Kidney epithelial cell (primary cell): Measurements from ENCODE around the gene BMP8B. TPM values are rescaled to one million over a fixed set of nuclear protein-coding genes. Genes with fewer than 3 reads are reported as not detected.
"Not testable (repeated sequence)": the region's sequence is repeated elsewhere in the genome, so short reads cannot be mapped to it uniquely, and the experiment has no call there.

Source experiments
- DNase-seq: peaks from one replicate; pipeline ENCODE4 v3.0.0-alpha.2; 2010; ENCODE audit warnings: low read depth
- H3K27me3 ChIP-seq: 2 replicates; pipeline ENCODE4 v1.6.0; 2011; ENCODE audit warnings: low read length; ENCODE audit not compliant: control insufficient read depth, insufficient read depth
- H3K36me3 ChIP-seq: 2 replicates; pipeline ENCODE4 v1.5.1; 2011; ENCODE audit warnings: low read length; ENCODE audit not compliant: control insufficient read depth, insufficient read depth
- H3K4me3 ChIP-seq: 2 replicates; pipeline ENCODE4 v1.5.1; 2011; ENCODE audit warnings: low read depth, mild to moderate bottlenecking, control low read depth, low read length
- CTCF ChIP-seq: IDR thresholded peaks from 2 replicates; pipeline ENCODE4 v1.5.1; 2011; ENCODE audit warnings: mild to moderate bottlenecking, moderate library complexity, low read length, control low read depth, inconsistent platforms; ENCODE audit not compliant: insufficient read depth, poor library complexity, severe bottlenecking
- total RNA-seq: library from RNA; depleted of rRNA; stranded (reverse); fragments of >200 nt; gene quantifications from 2 replicates; pipeline ENCODE4 v1.2.3, GENCODE V29; 2015

Gene BMP8B
- total RNA-seq, 1 donor from 2014 or later: 4.3 TPM

DNA sequence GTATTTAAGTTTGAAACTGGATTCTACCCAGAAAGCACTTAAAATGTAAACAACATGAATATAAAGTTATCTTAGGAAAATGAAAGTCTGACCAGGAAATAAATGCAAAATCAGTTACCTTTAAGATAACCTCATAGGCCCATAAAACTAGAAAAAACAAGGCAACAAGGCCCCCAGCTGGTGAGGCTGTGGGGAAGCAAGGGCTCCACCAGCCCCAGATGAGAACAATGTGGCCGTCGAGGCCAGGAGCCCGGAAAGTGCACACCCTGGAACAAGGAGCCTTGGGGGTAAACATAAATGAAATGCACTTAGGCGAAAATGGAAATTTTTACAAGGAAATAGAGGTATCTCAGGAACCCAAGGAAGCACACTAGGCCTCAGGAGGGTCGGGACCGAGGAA lies 37.9 kb upstream of the BMP8B start:
- Histone ChIP-seq H3K27me3 (no peaks in the 10 kb centered on the region), H3K4me3 (no peak overlapping the region), H3K36me3 (no peaks in the 10 kb centered on the region)
- no peak for TF ChIP-seq CTCF
- no peak for DNase-seq

- TF ChIP-seq CTCF: no peak
- Histone ChIP-seq H3K36me3 (no peaks in the 10 kb centered on the region), H3K4me3 (no peak overlapping the region), H3K27me3 (no peaks in the 10 kb centered on the region)
- DNase-seq: no peak
Observed at GRCh38 chr1:39825432-39825941, 36.8 kb upstream of the BMP8B start.

DNA sequence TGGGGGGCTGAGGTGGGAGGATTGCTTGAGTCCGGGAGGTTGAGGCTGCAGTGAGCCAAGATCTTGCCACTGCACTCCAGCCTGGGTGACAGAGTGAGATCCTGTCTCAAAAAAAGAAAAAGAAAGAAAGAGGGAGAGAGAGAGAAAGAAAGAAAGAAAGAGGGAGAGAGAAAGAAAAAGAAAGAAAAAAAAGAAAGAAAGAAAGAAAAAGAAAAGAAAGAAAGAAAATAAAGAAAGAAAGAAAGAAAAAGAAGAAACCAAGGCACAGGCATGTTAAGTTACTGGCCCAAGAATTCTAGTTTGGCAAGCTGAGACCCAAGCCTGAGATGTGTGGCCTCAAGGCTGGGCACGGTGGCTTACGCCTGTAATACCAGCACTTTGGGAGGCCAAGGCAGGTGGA lies 34.8 kb upstream of the BMP8B start:
- not testable (repeated sequence) for H3K27me3 ChIP-seq, H3K4me3 ChIP-seq, DNase-seq, H3K36me3 ChIP-seq

- TF ChIP-seq CTCF: no peak
- no peaks in the 10 kb centered on the region for H3K27me3 ChIP-seq
- no peaks in the 10 kb centered on the region for H3K36me3 ChIP-seq
- no peak for DNase-seq
- H3K4me3 ChIP-seq: no peak overlapping the region
Observed at GRCh38 chr1:39822146-39822545, 33.5 kb upstream of the BMP8B start.

DNA sequence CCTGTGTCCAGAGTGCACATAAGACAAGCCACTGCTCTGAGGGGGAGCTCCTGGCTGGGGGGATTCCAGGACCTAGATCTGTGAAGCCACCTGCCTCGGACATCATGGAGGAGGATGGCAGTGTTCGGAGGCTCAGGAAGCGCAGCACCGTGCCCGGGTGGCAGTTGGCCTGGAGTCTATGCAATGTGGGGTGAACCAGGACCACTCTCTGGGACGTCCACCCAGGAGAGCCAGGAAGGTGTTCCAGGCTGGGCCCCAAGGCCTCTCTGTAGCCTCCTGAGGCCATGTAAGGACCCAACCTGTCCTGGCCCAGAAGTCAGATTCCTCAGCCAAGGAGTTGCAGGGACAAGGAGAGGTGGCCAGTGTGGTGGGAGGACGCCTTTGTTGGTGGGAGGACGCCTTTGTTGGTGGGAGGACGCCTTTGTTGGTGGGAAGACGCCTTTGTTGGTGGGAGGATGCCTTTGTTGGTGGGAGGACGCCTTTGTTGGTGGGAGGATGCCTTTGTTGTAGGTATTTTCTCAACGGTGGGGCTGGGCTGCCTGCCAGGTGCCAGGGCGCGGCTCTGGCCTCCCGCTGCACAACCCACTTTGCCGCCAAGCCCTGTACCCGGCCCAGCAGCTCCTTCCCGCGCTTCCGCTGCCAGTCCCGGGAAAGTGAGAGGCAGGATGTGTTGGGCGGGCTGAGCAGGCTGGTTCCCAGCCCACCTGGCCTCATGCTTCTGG lies 30.6 kb upstream of the BMP8B start:
- no peak for TF ChIP-seq CTCF
- peaks cover 5% of the 10 kb centered on the region for H3K27me3 ChIP-seq
- DNase-seq: no peak
- H3K4me3 ChIP-seq: no peak overlapping the region
- H3K36me3 ChIP-seq: no peaks in the 10 kb centered on the region

- no peak overlapping the region for H3K4me3 ChIP-seq
- no peaks in the 10 kb centered on the region for H3K36me3 ChIP-seq
- DNase-seq: no peak
- TF ChIP-seq CTCF: no peak
- peaks cover 5% of the 10 kb centered on the region for H3K27me3 ChIP-seq
Observed at GRCh38 chr1:39818482-39818881, 29.8 kb upstream of the BMP8B start.

- H3K4me3 ChIP-seq, H3K36me3 ChIP-seq: not testable (repeated sequence)
- DNase-seq: peak; percentile 28
Observed at GRCh38 chr1:39817091-39817932, 28.6 kb upstream of the BMP8B start.

More at GRCh38 chr1:39817091-39817932, 28.6 kb upstream of the BMP8B start:
- not testable (repeated sequence) for H3K27me3 ChIP-seq
